NCI-H2227 treated with DMSO at 0.1 percent for 48 hours (cell line): Measurements from ENCODE around the gene HCK.
A peak's percentile ranks its signal among the peaks of the same experiment; 100 is the strongest.

Source experiments
- DNase-seq: peaks from one replicate; lab custom pipeline; 2025; lab: John Stamatoyannopoulos, UW

HCK gene

GRCh38 chr20:32052090-32052777 lies at the start of gene HCK:
HCK (plus strand) TSS chr20:32052242.
- no peak for DNase-seq

GRCh38 chr20:32003325-32003724 lies 48.7 kb upstream of the HCK start:
- DNase-seq = no peak

- DNase-seq = no peak
Measured at GRCh38 chr20:32004963-32005362, 47.1 kb upstream of the HCK start.

GRCh38 chr20:32006053-32006452 lies 46.0 kb upstream of the HCK start:
- DNase-seq = no peak

- DNase-seq = peak; percentile 49
Measured at GRCh38 chr20:32006841-32007786, 44.9 kb upstream of the HCK start.

GRCh38 chr20:32007787-32008616 lies 44.0 kb upstream of the HCK start:
- no peak for DNase-seq

GRCh38 chr20:32009564-32009963 lies 42.5 kb upstream of the HCK start:
- no peak for DNase-seq

- no peak for DNase-seq
Measured at GRCh38 chr20:32010101-32010500, 41.9 kb upstream of the HCK start, which contains the start of gene CCM2L. CCM2L (plus strand) TSS chr20:32010438; CDS start chr20:32010455, 17 bp downstream.

GRCh38 chr20:32010666-32011065 lies 41.4 kb upstream of the HCK start:
- DNase-seq = no peak

- no peak for DNase-seq
Measured at GRCh38 chr20:32012159-32012688, 39.8 kb upstream of the HCK start.

- DNase-seq = no peak
Measured at GRCh38 chr20:32013326-32013725, 38.7 kb upstream of the HCK start.

GRCh38 chr20:32017711-32018251 lies 34.3 kb upstream of the HCK start:
- peak; percentile 51 for DNase-seq

- DNase-seq = peak; percentile 75
Measured at GRCh38 chr20:32018269-32019155, 33.5 kb upstream of the HCK start.

- no peak for DNase-seq
Measured at GRCh38 chr20:32019156-32019510, 32.9 kb upstream of the HCK start.

GRCh38 chr20:32019563-32020463 lies 32.2 kb upstream of the HCK start:
- DNase-seq = no peak

- DNase-seq = no peak
Measured at GRCh38 chr20:32021091-32021490, 31.0 kb upstream of the HCK start.

- DNase-seq = no peak
Measured at GRCh38 chr20:32024683-32025295, 27.3 kb upstream of the HCK start.

- no peak for DNase-seq
Measured at GRCh38 chr20:32027643-32028042, 24.4 kb upstream of the HCK start.
